Astrocyte (in vitro differentiated cells and primary cell): ENCODE results near the gene LARGE1.
"Not testable (repeated sequence)": the region's sequence is repeated elsewhere in the genome, so short reads cannot be mapped to it uniquely, and the experiment has no call there.

Experiments used
- EZH2 ChIP-seq: IDR thresholded peaks from 2 replicates; pipeline ENCODE4 v1.6.1; 2012; ENCODE audit warnings: mild to moderate bottlenecking, low read length, inconsistent platforms; ENCODE audit not compliant: insufficient read depth
- TF ChIP-seq, protein P1 (sequence below): IDR thresholded peaks from 2 replicates; pipeline ENCODE4 v1.5.1; 2011; ENCODE audit warnings: low read depth, mild to moderate bottlenecking, inconsistent platforms, low read length, moderate library complexity; ENCODE audit not compliant: insufficient read depth

DNA sequence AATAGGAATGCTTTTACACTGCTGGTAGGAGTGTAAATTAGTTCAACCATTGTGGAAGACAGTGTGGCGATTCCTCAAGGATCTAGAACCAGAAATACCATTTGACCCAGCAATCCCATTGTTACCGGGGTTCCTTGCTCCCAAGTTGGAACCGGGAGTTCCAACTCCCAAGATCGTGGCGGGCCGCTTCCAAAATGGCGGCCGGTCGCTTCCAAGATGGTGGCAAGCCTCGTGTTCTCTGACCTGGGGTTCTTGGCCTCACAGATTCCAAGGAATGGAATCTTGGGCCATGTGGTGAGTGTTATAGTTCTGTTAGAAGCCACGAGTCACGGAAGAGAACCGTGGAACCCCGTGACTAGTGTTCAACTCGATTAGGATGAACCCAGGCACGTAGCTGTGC is 62.5 kb downstream of the LARGE1 start:
- TF ChIP-seq, protein P1, sequence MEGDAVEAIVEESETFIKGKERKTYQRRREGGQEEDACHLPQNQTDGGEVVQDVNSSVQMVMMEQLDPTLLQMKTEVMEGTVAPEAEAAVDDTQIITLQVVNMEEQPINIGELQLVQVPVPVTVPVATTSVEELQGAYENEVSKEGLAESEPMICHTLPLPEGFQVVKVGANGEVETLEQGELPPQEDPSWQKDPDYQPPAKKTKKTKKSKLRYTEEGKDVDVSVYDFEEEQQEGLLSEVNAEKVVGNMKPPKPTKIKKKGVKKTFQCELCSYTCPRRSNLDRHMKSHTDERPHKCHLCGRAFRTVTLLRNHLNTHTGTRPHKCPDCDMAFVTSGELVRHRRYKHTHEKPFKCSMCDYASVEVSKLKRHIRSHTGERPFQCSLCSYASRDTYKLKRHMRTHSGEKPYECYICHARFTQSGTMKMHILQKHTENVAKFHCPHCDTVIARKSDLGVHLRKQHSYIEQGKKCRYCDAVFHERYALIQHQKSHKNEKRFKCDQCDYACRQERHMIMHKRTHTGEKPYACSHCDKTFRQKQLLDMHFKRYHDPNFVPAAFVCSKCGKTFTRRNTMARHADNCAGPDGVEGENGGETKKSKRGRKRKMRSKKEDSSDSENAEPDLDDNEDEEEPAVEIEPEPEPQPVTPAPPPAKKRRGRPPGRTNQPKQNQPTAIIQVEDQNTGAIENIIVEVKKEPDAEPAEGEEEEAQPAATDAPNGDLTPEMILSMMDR = not testable (repeated sequence)
- not testable (repeated sequence) for TF ChIP-seq EZH2
